B cell (primary cell): ENCODE measurements around the gene AMTN.

Experiments
- EZH2 ChIP-seq: IDR thresholded peaks from 2 replicates; pipeline ENCODE4 v1.6.1; 2012; ENCODE audit warnings: borderline replicate concordance, low read depth, mild to moderate bottlenecking, moderate library complexity, low read length; ENCODE audit not compliant: insufficient read depth, poor library complexity, severe bottlenecking
- TF ChIP-seq, protein P1 (sequence below): fragments of 200-600 bp; IDR thresholded peaks from one replicate; pipeline ENCODE4 v1.8.0; 2022; ENCODE audit warnings: antibody characterized with exemption, mild to moderate bottlenecking

GRCh38 chr4:70504733-70505132 lies 13.6 kb upstream of the AMTN start:
- TF ChIP-seq, protein P1, sequence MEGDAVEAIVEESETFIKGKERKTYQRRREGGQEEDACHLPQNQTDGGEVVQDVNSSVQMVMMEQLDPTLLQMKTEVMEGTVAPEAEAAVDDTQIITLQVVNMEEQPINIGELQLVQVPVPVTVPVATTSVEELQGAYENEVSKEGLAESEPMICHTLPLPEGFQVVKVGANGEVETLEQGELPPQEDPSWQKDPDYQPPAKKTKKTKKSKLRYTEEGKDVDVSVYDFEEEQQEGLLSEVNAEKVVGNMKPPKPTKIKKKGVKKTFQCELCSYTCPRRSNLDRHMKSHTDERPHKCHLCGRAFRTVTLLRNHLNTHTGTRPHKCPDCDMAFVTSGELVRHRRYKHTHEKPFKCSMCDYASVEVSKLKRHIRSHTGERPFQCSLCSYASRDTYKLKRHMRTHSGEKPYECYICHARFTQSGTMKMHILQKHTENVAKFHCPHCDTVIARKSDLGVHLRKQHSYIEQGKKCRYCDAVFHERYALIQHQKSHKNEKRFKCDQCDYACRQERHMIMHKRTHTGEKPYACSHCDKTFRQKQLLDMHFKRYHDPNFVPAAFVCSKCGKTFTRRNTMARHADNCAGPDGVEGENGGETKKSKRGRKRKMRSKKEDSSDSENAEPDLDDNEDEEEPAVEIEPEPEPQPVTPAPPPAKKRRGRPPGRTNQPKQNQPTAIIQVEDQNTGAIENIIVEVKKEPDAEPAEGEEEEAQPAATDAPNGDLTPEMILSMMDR: no peak
- no peak for TF ChIP-seq EZH2
